IMR-90 (cell line): ENCODE measurements around the gene PTPRN2. TPM values are rescaled to one million over a fixed set of nuclear protein-coding genes. Genes with fewer than 3 reads are reported as not detected.

Source experiments
- ATAC-seq: fragments of 200-7000 bp; cut with Tn5 transposase; 2 replicates; pipeline ENCODE4 v1.9.1; 2020; ENCODE audit warnings: low read depth, mild to moderate bottlenecking, moderate library complexity
- BruUV-seq: library from RNA; stranded (reverse); fragments of 400-500 nt; replicated peaks from 2 replicates; lab custom pipeline; 2021; lab: Mats Ljungman, UMichigan
- CTCF ChIA-PET: fragments of 300-600 bp; formaldehyde crosslinking; extraction: SDS; loops from one replicate; lab custom pipeline; 2021; ENCODE audit warnings: antibody characterized with exemption; lab: Yijun Ruan, JAX
- POLR2A ChIA-PET: fragments of 300-600 bp; sonication (Branson Sonifier 250); formaldehyde crosslinking; loops from one replicate; lab custom pipeline; 2022; ENCODE audit warnings: antibody characterized with exemption; ENCODE audit not compliant: unreplicated experiment; lab: Charles Lee
- DNase-seq: peaks from one replicate; pipeline ENCODE4 v3.0.0; 2013
- H2AFZ ChIP-seq: replicated peaks from 2 replicates; pipeline ENCODE3; 2013; ENCODE audit warnings: low read length, mild to moderate bottlenecking; ENCODE audit not compliant: poor library complexity
- H2AK5ac ChIP-seq: 2 replicates; pipeline ENCODE4 v1.6.1; 2013; ENCODE audit warnings: low read depth, low read length, inconsistent platforms
- H2AK9ac ChIP-seq: replicated peaks from 2 replicates; pipeline ENCODE3; 2013; ENCODE audit warnings: mild to moderate bottlenecking, low read depth, low read length, moderate library complexity; ENCODE audit not compliant: poor library complexity
- H2BK120ac ChIP-seq: 2 replicates; pipeline ENCODE4 v1.6.1; 2013; ENCODE audit warnings: low read depth, low read length, inconsistent platforms
- H2BK15ac ChIP-seq: 3 replicates; pipeline ENCODE4 v1.6.1; 2013; ENCODE audit warnings: low read depth, low read length, inconsistent platforms
- H2BK20ac ChIP-seq: 2 replicates; pipeline ENCODE4 v1.6.1; 2013; ENCODE audit warnings: low read depth, mild to moderate bottlenecking, inconsistent platforms, low read length, moderate library complexity
- H2BK5ac ChIP-seq: 2 replicates; pipeline ENCODE4 v1.6.1; 2013; ENCODE audit warnings: mild to moderate bottlenecking, low read depth, low read length, inconsistent platforms; ENCODE audit not compliant: poor library complexity, severe bottlenecking
- H3K14ac ChIP-seq: replicated peaks from 2 replicates; pipeline ENCODE4 v1.6.1; 2013; ENCODE audit warnings: low read depth, low read length, inconsistent platforms
- H3K18ac ChIP-seq: 2 replicates; pipeline ENCODE4 v1.6.1; 2013; ENCODE audit warnings: low read depth, low read length, control low read depth
- H3K23ac ChIP-seq: 2 replicates; pipeline ENCODE4 v1.6.1; 2013; ENCODE audit warnings: low read depth, low read length, inconsistent platforms
- H3K27ac ChIP-seq: 2 replicates; pipeline ENCODE4 v1.5.1; 2013; ENCODE audit warnings: mild to moderate bottlenecking, control low read depth, low read length; ENCODE audit not compliant: insufficient read depth
- H3K27me3 ChIP-seq: 2 replicates; pipeline ENCODE4 v1.6.1; 2013; ENCODE audit warnings: low read length; ENCODE audit not compliant: control insufficient read depth, insufficient read depth
- H3K36me3 ChIP-seq: 2 replicates; pipeline ENCODE4 v1.6.1; 2013; ENCODE audit warnings: low read length, mixed read lengths; ENCODE audit not compliant: control insufficient read depth, insufficient read depth
- H3K4ac ChIP-seq: 2 replicates; pipeline ENCODE4 v1.6.1; 2013; ENCODE audit warnings: low read depth, low read length, inconsistent platforms
- H3K4me1 ChIP-seq: 2 replicates; pipeline ENCODE4 v1.6.1; 2013; ENCODE audit warnings: low read length, mixed read lengths; ENCODE audit not compliant: control insufficient read depth, insufficient read depth
- H3K4me2 ChIP-seq: 2 replicates; pipeline ENCODE4 v1.6.1; 2013; ENCODE audit warnings: low read depth, mild to moderate bottlenecking, control low read depth, low read length, moderate library complexity
- H3K4me3 ChIP-seq: 2 replicates; pipeline ENCODE4 v1.5.1; 2013; ENCODE audit warnings: low read depth, mild to moderate bottlenecking, control low read depth, low read length, moderate library complexity; ENCODE audit not compliant: insufficient read depth
- H3K56ac ChIP-seq: 2 replicates; pipeline ENCODE4 v1.6.1; 2013; ENCODE audit warnings: low read length, inconsistent platforms; ENCODE audit not compliant: insufficient read depth; ENCODE audit errors: extremely low read depth
- H3K79me1 ChIP-seq, 2 experiments: 2 replicates each; pipeline ENCODE4 v1.6.1; 2013; ENCODE audit warnings: low read length in 2 of 2, inconsistent platforms in 1 of 2, low read depth in 1 of 2
- H3K9ac ChIP-seq: 2 replicates; pipeline ENCODE4 v1.6.1; 2013; ENCODE audit warnings: low read depth, low read length, control low read depth
- H3K9me1 ChIP-seq: 2 replicates; pipeline ENCODE4 v1.6.1; 2013; ENCODE audit warnings: low read length, inconsistent platforms; ENCODE audit not compliant: insufficient read depth
- H3K9me3 ChIP-seq: 2 replicates; pipeline ENCODE4 v1.6.1; 2013; ENCODE audit warnings: low read length; ENCODE audit not compliant: control insufficient read depth, insufficient read depth
- H4K20me1 ChIP-seq: 2 replicates; pipeline ENCODE4 v1.6.1; 2013; ENCODE audit warnings: low read length, inconsistent platforms; ENCODE audit not compliant: insufficient read depth
- H4K5ac ChIP-seq: 2 replicates; pipeline ENCODE4 v1.6.1; 2013; ENCODE audit warnings: mild to moderate bottlenecking, low read depth, low read length, control low read depth
- H4K8ac ChIP-seq, 2 experiments: 2 replicates each; pipeline ENCODE4 v1.6.1; 2013; ENCODE audit warnings: low read depth in 2 of 2, low read length in 2 of 2, control low read depth in 1 of 2, inconsistent platforms in 1 of 2
- H4K91ac ChIP-seq: 2 replicates; pipeline ENCODE4 v1.6.1; 2013; ENCODE audit warnings: low read depth, low read length, inconsistent platforms; ENCODE audit not compliant: insufficient read depth
- BHLHE40 ChIP-seq: fragments of 150-350 bp; IDR thresholded peaks from 2 replicates; pipeline ENCODE4 v1.6.1; 2016; ENCODE audit warnings: mild to moderate bottlenecking, low read depth, low read length
- CEBPB ChIP-seq: IDR thresholded peaks from 2 replicates; pipeline ENCODE4 v1.6.1; 2012; ENCODE audit warnings: low read depth, low read length, improper control_type of control experiment
- MAFK ChIP-seq: IDR thresholded peaks from 2 replicates; pipeline ENCODE4 v1.6.1; 2012; ENCODE audit warnings: low read depth, low read length, improper control_type of control experiment
- MAZ ChIP-seq: IDR thresholded peaks from 2 replicates; pipeline ENCODE4 v1.6.1; 2012; ENCODE audit warnings: low read depth, mild to moderate bottlenecking, low read length, improper control_type of control experiment, moderate library complexity, borderline replicate concordance
- MXI1 ChIP-seq: IDR thresholded peaks from 2 replicates; pipeline ENCODE4 v1.6.1; 2012; ENCODE audit warnings: low read depth, mild to moderate bottlenecking, low read length, moderate library complexity, borderline replicate concordance
- RAD21 ChIP-seq: IDR thresholded peaks from 2 replicates; pipeline ENCODE4 v1.6.1; 2012; ENCODE audit warnings: low read length, improper control_type of control experiment
- RCOR1 ChIP-seq: IDR thresholded peaks from 2 replicates; pipeline ENCODE4 v1.6.1; 2012; ENCODE audit warnings: mild to moderate bottlenecking, low read length, improper control_type of control experiment; ENCODE audit not compliant: insufficient replicate concordance
- RFX5 ChIP-seq: IDR thresholded peaks from 2 replicates; pipeline ENCODE4 v1.8.0; 2012; ENCODE audit warnings: low read depth, mild to moderate bottlenecking, low read length, moderate library complexity
- SMC3 ChIP-seq: fragments of 150-350 bp; IDR thresholded peaks from 2 replicates; pipeline ENCODE4 v1.6.1; 2016; ENCODE audit warnings: low read depth, mild to moderate bottlenecking, antibody characterized with exemption, low read length, moderate library complexity
- USF2 ChIP-seq: fragments of 150-350 bp; IDR thresholded peaks from 2 replicates; pipeline ENCODE4 v1.6.1; 2017; ENCODE audit warnings: mild to moderate bottlenecking, antibody characterized with exemption, low read length, low read depth
- WGBS, 2 experiments: methylation state at CpG; one replicate each; pipeline versions ENCODE4 v1.1.5 to v1.1.7; 2013; ENCODE audit warnings: missing lambda C conversion rate in 2 of 2; ENCODE audit not compliant: insufficient read length in 1 of 2; ENCODE audit errors: extremely low coverage in 2 of 2; 5-methylcytosine and 5-hydroxymethylcytosine counted together
- dilution Hi-C: fragments of 300-500 bp; cut with HindIII; formaldehyde crosslinking; loops from one replicate; pipeline ENCODE4 v1.14.3; 2018; ENCODE audit warnings: low sequenced_read_pairs; ENCODE audit not compliant: unreplicated experiment
- in situ Hi-C: fragments of 300-500 bp; cut with MboI; formaldehyde crosslinking; loops from 3 replicates; pipeline ENCODE4 v1.14.3; 2019; ENCODE audit warnings: low sequenced_read_pairs, inconsistent platforms, mixed read lengths
- intact Hi-C: fragments of 100-400 bp; cut with micrococcal nuclease; formaldehyde crosslinking; loops from 2 replicates; pipeline ENCODE4 v1.10.0; 2022
- polyA plus RNA-seq, 3 experiments: library from polyadenylated mRNA; depleted of rRNA; stranded (reverse); fragments of >200 nt; gene quantifications; 2 replicates each; pipeline ENCODE4 v1.2.3, GENCODE V29; 2012; ENCODE audit warnings: low replicate concordance in 1 of 3
- total RNA-seq: library from RNA; depleted of rRNA; stranded (reverse); fragments of >200 nt; gene quantifications from 2 replicates; pipeline ENCODE4 v1.2.3, GENCODE V29; 2012
- TF ChIP-seq, protein P1 (sequence below): fragments of 150-350 bp; IDR thresholded peaks from 2 replicates; pipeline ENCODE4 v1.6.1; 2016; ENCODE audit warnings: low read depth, mild to moderate bottlenecking, low read length, moderate library complexity, borderline replicate concordance

The PTPRN2 gene
- total and polyA plus RNA-seq, 2 of the 4 experiments (the other 2 are of a cell fraction): 0.03 TPM; not detected in 1

- Histone ChIP-seq H3K9ac (no peak overlapping the region), H2AK9ac (no peak overlapping the region), H2BK5ac (no peak overlapping the region), H3K9me1 (no peaks in the 10 kb centered on the region), H4K91ac (no peak overlapping the region), H3K4ac (no peak overlapping the region), H3K9me3 (peaks cover 32% of the 10 kb centered on the region; the same call in 1 of the 2 replicates), H2BK15ac (no peak overlapping the region), H2BK120ac (no peak overlapping the region), H3K79me1 (no peaks in the 10 kb centered on the region), H3K4me3 (no peak overlapping the region), H3K27me3 (no peaks in the 10 kb centered on the region), H2AFZ (no peak overlapping the region), H3K56ac (no peak overlapping the region), H4K5ac (no peak overlapping the region), H2BK20ac (no peak overlapping the region), H3K4me2 (no peak overlapping the region), H3K36me3 (no peaks in the 10 kb centered on the region), H3K4me1 (no peaks in the 10 kb centered on the region), H3K27ac (no peak overlapping the region), H4K20me1 (no peaks in the 10 kb centered on the region), H4K8ac (no peak overlapping the region), H3K18ac (no peak overlapping the region), H3K14ac (no peak overlapping the region), H2AK5ac (no peak overlapping the region), H3K23ac (no peak overlapping the region)
- DNase-seq: no peak
- no TSS peak for BruUV-seq
- CTCF ChIA-PET: no interaction called here
- WGBS, 2 experiments: 66% methylated on average over 7 of the region's 14 CpGs; no CpG with 5 or more reads in 1 of the 2 experiments
- intact Hi-C loops: no loop called here
- dilution Hi-C loops: no loop called here
- in situ Hi-C loops: no loop called here
- no peak for ATAC-seq
- TF ChIP-seq RCOR1 (no peak), MXI1 (no peak), BHLHE40 (no peak), RAD21 (no peak), RFX5 (no peak), MAFK (no peak), USF2 (no peak), SMC3 (no peak), CEBPB (no peak), MAZ (no peak)
- TF ChIP-seq, protein P1, sequence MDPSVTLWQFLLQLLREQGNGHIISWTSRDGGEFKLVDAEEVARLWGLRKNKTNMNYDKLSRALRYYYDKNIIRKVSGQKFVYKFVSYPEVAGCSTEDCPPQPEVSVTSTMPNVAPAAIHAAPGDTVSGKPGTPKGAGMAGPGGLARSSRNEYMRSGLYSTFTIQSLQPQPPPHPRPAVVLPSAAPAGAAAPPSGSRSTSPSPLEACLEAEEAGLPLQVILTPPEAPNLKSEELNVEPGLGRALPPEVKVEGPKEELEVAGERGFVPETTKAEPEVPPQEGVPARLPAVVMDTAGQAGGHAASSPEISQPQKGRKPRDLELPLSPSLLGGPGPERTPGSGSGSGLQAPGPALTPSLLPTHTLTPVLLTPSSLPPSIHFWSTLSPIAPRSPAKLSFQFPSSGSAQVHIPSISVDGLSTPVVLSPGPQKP: no peak
- POLR2A ChIA-PET: no interaction called here
Observed at GRCh38 chr7:158302274-158303070, 285.2 kb downstream of the PTPRN2 start.
